Activated T-cell treated with anti-CD3 and anti-CD28 coated beads, Interleukin-2, amount 50 U/mL, for 48 hours (primary cell): ENCODE results near the gene FBXO2.

Experiments used
- DNase-seq, 2 experiments: peaks; one replicate each; pipeline ENCODE4 v3.0.0-alpha.2; 2020

FBXO2 gene

DNA sequence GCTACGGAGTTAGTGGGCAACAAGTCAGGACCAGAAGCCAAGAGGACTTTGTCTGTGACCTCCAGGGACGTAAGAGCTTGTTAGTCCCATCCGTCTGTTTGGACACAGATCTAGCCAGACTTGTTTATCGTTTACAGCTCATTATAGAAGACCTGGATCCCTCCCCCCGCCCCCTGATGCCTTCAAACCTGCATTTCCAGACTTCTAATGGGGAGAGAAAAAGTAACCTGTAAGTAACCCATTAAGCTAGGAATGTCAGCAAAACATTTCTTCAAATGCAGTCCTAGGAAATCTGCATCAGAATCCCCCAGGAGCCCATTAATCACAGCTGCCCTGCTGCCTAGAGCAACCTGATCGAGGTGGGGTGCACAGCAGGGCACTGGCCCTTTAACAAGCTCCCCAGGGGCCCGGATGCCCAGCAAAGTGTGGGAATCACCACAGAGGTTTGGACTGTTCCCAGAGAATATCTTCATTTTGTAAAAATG, 28.1 kb upstream of the FBXO2 start:
- no peak for DNase-seq

DNA sequence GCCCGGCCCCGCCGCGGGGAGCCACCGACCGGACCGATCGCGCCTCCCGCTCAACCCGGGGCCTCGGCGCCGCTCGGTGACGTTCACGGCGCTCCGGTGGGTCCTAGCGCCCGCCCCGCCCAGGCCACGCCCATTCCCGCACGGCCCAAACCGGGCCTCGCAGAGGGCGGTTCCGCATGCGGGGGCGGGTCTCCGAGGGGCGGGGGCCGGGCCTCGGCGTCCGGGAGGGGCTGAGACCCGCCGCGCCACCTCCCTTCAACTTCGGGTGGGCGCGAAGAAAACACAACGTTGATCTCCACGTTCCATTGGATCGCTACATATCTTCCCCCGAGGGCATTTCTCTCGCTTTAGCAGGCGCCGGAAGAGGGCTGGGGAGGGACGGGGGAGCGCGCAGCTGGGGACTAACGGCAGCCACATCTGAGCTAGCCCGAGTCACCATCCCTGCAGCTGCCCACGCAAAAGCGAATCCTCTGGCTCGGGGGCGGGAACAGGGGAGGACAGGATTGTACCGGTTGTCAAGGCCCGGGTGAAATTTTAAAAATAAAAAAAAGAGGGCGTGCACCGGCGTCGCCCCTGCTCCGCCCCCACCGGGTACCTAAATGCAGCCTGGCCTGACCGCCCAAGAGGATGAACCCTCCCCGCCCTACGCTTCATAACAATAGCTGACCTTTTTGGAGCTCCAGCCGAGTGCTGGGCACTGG, 27.0 kb upstream of the FBXO2 start, which contains the start of gene MAD2L2:
MAD2L2 (minus strand) TSS at position 78 of the 701 bp plus-strand sequence. CDS start 547 bp downstream, outside the sequence.
- DNase-seq: peak; percentile 93 to 94

DNA sequence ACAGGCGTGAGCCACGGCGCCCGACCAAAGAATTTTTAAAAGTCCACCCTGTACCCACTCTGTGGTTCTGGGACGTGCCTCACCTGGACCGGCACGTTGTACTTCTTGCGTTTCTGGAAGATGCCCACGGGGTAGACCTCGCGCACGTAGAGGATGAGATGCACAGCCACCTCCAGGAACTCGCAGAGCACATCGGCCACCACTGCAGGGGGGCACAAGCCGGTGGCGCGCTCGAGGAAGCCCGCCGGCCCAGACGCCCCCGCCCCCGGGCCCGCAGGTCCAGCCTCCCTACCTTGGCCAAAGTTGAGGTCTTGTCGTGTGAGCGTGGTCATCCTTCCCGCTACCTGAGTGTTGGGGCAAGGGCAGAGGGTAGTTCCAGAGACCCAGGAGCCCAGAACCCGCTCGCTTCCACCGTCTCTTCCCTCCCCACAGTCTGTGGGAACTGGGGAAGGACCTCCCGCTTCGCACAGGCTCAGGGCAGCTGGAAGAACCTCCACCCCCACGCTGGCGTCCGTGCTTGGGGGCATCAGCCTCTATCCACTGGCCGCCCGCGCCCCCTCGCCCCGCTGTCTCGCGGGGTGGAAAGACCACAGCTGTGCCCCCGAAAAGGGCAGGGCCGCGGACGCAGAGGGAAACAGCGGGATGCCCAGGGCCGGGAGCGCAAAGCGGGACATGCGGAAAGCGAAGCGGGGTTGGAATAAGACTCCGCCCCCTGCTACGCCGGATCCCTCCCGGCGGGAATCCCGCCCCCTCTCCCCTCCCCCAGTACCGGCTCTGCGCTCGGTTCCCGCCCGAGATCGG, 26.2 kb upstream of the FBXO2 start:
- DNase-seq: no peak

DNA sequence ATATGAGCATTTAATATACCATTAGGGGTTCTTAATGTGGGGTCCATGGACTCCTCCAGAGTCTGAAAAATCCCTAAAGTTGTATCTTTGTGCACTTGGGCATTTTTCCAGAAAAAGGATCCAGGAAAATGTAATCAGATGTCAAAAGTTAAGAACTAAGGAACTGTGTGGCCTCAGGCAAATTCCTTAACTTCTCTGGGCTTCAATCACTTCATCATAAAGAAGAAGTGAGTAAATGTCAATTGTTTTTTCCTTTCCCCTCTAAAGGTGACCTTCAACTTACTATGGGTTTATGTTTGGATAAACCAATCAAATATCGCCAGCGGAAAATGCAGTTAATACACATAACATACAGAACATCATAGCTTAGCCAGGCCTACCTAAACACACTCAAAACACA, 24.2 kb upstream of the FBXO2 start:
- no peak for DNase-seq

DNA sequence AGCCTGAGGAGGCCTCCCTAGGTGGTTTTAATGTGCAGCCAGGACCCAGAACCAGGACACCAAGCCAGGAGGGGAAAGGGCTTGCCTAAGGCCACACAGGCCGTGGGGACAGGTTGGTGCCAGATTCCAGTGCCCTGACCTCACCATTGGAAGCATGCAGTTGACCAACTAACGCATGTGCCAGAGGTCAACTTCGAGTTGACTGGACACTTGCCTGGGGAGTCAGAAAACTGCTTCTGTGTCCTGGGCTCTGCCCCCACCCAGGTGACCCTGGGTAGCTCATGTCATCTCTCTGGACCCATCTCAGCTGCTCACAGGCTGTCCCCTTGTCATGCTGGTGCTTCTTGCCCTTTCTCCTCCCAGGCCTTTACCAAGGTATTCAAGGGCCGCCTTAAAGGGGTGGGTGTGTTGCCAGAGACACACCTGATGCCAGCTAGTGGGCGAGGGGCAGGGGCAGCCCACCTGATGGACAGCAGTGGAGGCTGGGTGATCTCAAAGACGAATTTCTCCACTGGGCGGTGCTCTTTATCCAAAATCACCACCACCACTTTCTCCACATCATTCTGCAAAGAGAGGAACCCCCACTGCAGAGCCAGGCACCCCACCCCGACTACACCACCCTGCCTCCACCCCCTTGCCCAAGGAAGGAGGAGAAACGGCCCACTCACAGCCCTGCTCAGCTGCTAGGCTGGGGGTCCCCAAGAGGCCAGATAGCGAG, 22.3 kb upstream of the FBXO2 start:
- DNase-seq: no peak

DNA sequence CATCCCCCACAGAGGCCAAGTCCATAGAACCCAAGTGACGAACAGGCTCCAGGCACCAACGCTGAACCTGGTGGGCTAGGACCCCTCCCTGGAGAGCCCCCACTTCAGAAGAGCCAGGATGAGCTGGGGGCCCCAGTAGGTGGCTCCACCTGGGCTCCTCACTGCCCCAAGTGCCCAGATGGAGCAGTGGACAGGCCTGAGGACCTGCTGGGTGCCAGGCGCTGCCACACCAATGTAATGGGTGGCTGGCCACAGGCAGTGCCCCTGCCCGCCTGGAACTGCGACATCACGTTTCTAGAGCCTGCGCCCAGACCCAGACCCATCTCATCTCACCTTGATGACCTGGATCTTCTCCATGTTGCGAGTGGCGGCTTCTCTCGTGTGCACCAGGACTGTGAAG, 21.1 kb upstream of the FBXO2 start:
- DNase-seq: no peak

DNA sequence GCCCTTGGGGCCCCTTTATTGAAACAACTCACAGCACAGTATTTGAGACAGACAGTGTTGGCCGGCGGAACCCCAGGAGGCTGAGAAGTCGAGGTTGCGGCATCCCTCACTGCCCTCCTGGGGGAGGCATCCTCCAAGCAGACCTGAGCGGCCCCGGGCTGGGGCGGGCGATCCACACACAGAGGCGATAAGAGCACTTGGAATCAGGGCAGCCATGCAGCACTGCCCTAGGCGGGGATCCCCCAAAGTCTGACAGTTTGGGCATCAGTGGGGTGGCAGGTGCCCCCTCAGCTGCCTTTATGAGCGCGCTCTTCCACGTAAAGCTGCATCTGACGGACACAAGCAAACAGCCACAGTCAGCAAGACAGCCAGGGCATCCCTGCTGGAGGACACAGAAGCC, 20.3 kb upstream of the FBXO2 start:
- DNase-seq: no peak

DNA sequence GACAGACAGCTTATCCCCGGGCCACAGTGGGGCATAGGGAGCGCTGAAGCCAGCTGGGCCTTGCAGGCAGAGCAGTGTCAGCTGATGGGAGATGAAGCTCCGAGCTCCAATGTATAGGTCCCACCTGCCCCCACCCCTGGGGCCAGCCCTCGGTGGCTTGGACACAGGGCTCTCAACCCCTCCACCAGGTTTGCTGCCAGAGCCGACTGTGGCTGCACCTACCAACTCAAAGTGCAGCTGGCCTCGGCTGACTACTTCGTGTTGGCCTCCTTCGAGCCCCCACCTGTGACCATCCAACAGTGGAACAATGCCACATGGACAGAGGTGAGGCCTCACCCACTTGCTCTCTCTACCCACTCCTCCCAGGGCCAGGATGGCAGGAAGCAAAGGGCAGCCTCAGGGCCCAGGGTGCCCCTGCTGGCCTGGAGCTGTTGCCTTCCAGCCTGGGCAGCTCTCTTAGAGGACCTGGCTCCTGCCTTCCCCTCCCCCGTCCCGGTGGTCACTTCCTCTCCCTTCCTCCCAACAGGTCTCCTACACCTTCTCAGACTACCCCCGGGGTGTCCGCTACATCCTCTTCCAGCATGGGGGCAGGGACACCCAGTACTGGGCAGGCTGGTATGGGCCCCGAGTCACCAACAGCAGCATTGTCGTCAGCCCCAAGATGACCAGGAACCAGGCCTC, 19.0 kb upstream of the FBXO2 start:
- DNase-seq: no peak

DNA sequence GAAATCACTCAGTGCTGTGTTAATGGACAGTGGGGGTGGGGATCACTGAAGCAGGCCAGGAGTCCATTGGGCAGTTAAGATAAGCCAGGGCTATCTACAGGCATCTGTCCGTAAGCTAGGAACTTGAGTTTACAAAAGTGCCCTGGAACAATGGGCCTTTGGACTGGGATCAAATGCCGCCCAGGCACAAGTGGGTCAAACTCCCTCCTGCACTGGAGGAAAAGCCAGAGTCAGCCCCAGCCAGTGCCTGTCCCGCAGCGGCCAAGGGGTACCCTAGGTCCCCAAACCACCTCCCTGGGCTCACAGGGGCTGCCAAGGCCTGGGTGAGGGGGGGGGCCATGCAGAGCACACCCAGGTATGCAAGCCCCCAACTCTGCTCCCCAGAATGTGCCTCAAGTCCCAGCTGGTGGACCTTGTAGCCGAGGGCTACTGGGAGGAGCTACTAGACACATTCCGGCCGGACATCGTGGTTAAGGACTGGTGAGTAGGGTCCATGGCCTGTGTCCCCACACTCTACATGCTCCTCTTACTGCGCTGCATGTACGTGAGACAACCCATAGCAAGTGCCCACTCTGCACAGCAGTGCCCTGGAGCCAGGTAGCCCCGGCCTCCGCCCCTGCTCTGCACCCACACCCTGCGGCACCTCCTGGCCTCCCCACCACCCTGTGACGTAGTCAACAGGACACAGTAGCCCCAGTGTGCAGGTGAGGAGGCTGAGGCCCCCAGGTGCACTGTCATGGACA, 17.5 kb upstream of the FBXO2 start:
- DNase-seq: no peak

DNA sequence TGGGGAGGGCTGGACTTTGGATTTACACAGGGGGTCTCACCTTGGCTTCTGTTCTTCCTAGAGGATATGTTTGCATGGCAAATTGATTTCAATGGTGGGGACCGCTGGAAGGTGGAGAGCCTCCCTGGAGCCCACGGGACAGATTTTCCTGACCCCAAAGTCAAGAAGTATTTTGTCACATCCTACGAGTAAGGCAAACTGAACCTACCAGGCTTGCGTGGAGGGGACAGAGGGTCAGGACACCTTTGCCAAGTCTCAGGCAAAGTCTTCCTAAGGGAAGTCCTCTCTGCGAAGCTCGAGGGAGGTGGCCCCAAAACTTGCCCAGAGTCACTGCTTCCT, 16.9 kb upstream of the FBXO2 start:
- no peak for DNase-seq

DNA sequence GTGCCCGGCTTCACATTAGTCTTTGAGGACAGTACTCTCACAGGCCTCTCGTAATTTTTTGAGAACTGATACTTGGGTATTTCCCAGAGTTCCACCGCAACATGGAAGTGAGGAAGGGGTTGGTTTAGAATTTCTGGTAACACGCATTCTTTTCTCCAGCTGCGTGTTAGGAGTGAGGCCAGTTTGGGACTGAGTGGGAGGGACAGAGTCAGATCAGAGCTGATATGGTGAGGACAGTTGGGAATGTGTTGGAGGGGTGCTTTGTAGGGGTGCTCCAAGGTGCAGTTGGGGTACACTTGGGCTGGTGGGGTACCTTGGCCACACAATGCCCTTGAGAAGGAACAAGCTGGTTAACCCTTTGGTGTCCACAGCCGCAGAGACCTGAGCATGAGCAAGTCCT, 16.5 kb upstream of the FBXO2 start:
- no peak for DNase-seq

DNA sequence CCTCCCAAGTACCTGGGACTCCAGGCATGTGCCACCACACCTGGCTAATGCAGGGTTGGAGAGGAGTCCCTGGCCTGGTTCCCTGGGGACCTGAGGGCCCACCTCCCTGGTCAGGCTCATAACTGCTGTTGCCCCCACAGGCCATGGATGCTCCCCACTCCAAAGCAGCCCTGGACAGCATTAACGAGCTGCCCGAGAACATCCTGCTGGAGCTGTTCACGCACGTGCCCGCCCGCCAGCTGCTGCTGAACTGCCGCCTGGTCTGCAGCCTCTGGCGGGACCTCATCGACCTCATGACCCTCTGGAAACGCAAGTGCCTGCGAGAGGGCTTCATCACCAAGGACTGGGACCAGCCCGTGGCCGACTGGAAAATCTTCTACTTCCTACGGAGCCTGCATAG, 14.3 kb upstream of the FBXO2 start:
- no peak for DNase-seq

DNA sequence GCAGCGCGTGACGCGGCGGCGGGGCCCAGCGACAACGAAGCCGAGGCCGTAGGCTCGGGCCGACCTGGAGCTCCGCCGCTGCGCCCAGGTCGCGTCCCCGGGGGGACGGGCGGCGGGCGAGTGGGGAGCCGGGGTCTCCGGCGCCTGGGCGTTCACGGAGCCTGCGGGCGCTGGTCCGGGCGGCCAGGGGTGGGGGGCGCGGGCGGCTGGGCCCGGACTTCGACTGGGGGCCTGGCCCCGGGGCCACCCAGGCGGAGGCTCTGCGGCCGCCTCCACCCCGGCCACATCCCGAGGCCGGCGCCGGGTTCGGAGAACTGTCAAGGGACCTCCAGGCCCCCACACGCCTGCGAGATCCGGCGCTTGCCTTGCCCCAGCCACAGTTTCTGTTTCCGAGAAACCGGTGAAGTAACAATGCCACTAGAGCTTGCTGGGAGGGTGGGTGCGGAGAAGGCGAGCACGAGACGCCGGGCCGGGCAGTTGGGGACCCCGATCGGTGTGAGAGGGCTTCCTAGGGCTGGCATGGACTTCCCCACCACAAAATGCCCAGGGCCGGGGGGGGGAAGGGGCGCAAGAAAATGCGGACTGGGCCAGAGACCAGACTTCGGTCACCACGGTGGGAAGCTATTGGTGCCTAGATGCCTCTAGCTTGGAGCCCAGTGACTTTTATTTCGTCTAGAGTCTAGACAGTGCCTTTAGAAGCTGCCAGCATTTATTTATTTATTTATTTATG, 10.3 kb upstream of the FBXO2 start:
- DNase-seq: peak; percentile 67 to 73

DNA sequence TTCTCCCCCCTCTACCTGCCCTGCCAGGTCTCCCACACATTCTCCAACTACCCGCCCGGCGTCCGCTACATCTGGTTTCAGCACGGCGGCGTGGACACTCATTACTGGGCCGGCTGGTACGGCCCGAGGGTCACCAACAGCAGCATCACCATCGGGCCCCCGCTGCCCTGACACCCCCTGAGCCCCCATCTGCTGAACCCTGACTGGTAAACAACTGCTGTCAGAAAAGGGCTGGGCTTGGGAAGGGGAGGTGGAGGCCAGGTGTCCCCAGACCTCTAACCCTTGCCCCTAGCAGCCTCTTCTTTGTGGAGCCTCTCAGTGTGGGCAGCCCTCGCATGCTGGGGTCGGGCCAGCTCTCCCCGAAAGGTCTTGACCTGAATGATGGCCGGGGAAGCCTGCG, 6.9 kb upstream of the FBXO2 start:
- no peak for DNase-seq

DNA sequence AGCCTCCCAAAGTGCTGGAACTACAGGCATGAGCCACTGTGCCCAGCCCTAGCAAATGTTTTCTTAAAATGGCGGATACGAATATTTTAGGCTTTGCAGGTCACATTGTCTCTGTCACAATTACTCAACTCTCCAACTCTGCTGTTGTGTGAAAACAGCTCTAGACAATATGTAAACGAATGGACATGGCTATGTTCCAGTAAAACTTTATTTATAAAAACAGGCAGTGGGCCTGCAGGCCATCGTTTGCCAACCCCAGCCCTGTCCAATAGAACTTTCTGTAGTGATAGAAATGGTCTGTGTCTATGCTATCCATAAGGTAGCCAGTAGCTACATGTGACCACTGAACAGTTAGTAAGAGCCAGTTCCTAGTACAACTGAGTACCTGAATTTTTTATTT, 5.5 kb upstream of the FBXO2 start:
- no peak for DNase-seq

DNA sequence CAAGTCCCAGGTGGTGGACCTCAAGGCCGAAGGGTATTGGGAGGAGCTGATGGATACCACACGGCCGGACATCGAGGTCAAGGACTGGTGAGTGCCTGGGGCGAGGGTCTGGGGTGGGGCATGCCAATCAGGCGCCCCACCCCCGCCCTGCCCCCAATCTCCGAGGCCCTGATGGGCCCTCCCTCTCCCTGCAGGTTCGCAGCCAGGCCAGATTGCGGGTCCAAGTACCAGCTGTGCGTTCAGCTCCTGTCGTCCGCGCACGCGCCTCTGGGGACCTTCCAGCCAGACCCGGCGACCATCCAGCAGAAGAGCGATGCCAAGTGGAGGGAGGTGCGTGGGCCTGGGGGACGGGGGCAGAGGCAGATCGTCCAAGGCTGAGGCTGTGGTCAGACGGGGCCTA, 4.3 kb upstream of the FBXO2 start:
- no peak for DNase-seq

DNA sequence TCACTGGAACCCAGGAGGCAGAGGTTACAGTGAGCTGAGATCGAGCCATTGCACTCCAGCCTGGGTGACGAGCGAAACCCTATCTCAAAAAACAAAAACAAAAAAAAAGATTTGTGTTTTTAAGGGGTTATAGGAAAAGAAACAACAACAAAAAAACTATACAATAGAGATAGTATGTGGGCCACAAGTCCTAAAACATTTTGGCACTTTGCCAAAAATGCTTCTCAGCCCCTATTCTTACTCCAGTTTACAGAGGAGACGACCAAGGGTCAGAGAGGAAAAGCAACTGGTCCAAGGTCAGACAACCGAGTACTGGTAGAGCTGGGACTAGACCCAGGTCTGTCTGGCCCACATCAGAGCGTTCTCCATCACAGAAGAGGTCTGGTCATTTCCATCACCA, 3.4 kb upstream of the FBXO2 start:
- no peak for DNase-seq

DNA sequence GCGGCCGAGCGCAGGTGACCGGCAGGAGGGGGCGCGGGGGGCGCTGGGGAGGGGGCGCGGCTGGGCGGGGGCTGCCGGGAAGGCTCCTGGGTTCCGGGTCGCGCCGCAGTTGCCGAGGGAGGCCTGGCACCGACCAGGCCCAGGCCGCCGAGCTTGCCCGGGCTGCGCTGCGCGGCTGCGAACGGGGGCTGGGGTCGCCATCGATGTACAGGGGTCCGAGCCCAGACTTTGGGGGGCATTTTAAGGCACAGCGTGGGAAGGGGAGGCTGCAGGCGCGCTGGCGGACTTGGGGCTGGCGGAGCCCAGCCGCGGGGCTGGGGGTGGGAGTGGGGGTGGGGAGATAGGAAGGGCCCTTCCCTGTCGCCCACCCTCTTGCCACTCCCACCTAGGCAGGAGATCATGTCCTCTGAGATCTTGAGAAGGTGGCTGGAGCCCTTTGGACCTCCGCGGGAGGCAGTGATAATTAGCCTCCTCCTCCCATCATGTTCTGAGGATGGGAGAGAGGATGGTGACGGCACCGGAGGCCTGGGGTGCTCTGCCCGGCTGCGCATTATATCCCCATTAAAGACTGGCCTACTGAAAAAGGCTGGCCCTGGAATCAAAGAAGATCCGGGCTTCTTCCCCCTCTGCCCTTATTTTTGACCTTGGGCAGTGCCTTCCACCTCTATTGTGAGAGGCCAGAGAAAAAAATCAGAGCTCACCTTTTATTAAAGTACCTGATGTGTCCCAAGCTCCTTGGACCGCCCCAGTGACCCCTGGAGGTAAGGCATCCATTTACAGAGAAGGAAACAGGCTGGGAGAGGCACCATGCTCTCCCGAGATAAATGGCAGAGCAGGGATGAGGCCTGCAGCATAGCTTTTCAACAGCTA, 945 bp upstream of the FBXO2 start:
- DNase-seq: peak in 1 of 2 experiments; percentile 33

DNA sequence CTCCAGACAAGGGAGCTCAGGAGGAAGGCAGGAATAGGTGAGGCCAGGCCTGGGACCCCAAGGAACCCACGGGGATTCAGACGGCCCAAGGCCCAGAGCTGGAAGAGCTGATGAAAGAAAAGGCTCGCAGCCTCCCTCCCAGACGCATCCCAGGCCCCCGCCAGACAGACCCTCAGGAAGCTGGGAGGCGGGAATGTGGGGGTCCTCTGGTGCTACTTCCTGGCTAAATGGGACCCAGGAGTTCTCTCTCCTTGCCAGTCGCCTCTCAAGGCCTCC, 430 bp downstream of the FBXO2 start:
- DNase-seq: no peak

DNA sequence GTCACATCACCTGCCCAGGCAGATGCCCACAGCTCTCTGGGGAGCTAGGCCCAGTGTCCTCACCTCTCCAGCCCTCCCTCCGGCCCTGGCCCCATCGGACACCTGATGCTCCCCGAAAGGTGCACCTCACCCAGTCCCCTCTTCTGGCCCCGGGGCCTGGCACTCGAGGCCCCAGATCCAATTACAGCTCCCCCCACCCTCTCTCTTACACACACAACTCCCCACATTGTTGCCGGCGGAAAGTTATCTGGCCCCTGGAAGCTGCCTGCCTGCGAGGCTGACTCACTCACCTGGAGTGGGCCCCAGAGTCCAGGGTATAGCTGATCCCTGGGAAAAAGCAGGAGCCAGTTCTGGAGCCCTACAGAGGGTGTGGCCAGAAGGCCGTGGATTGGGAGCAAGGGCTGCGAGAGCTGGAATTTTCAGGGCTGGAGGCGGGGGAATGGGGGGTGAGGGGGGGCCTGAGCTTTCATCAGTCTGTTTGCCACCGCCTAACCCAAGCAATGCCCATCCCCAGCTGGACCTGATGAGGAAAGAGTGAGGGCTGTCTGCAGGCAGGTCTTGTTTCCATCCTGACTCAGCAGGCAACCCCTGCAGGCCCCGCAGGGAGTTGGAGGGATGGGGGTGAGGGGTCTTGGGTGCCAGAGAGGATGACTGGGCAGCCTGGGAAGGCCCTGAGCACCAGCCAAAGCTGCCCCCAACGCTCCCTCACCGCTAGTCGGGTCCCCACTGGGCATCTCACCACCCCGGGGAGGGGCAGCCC, 948 bp downstream of the FBXO2 start:
- DNase-seq: no peak
